ENCODE data around the gene STAP2.
"Not testable (repeated sequence)": the region's sequence is repeated elsewhere in the genome, so short reads cannot be mapped to it uniquely, and the experiment has no call there.

Gene STAP2

DNA sequence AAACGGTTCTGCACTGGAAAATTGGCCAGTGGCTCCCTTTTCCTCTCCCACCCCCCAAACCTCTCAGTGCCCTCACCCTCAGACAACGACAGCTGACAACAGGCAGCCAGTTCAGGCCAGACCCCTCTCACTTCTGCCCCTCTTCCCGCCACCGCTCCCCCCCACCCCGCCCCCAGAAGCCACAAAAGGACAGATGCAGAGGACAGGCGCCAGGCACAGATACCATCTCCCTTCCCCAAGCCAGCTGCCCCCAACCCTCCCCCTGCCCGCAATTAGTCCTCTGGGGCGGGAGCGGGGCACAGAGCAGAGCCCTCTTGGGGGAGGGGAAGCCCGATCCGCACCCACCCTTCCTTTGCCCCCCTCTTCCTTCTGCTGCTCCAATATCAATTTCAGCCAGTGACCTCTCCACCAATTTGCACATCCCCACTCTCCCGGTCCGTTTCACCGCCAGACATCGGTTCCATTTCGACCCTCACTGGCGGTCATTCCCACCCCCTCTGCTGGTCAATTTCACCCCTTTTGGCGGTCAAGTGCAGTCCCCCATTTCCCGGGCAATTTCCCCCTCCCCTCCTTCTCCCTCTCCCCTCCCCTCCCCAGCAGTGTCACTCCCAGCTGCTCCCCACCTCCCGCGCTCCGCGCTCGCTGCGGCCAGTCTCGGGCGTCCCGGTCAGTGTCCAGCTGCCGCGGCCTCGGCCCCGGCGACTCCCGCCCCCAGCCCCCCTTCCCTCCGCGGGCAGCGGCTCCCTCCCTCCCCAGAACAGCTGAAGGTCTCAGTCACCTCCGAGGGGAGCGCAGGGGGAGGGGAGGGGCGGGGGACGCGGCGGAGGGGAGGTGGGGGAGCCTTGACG is 60.0 kb downstream of the STAP2 start, which contains the start of gene SHD:
Gene SHD, plus strand, starts transcription at position 848 of the 848 bp plus-strand sequence. CDS start 798 bp downstream, outside the sequence.
- Histone ChIP-seq H2BK12ac (ENCODE audit: low read length) (no peak within 1 kb of the TSS), H4K8ac (ENCODE audit: low read depth, low read length) (no peak within 1 kb of the TSS), H3K4me3 (ENCODE audit: low read length in 2 of 2) (peak within 1 kb of the TSS; percentile 65 to 69), H2BK5ac (ENCODE audit: low read length) (no peak within 1 kb of the TSS), H2BK120ac (ENCODE audit: low read depth, low read length) (peak within 1 kb of the TSS; percentile 87), H2BK15ac (ENCODE audit: low read length) (peak within 1 kb of the TSS; percentile 58), H3K9ac (ENCODE audit: low read depth, low read length, poor library complexity) (peak within 1 kb of the TSS; percentile 77), H3K4me2 (ENCODE audit: insufficient read depth, low read length, poor library complexity, severe bottlenecking) (peak within 1 kb of the TSS; percentile 71), H2AFZ (ENCODE audit: low read length) (peak within 1 kb of the TSS; percentile 85), H3K4me1 (ENCODE audit: control insufficient read depth in 2 of 2, insufficient read depth in 1 of 2, low read depth in 1 of 2, low read length in 2 of 2) (peaks cover 3 to 14% of the 10 kb centered on the region in 2 donors), H3K4ac (ENCODE audit: low read length) (no peak within 1 kb of the TSS), H3K18ac (ENCODE audit: low read length) (peak within 1 kb of the TSS; percentile 87), H3K14ac (ENCODE audit: low read length) (peak within 1 kb of the TSS; percentile 56), H3K27me3 (ENCODE audit: control insufficient read depth in 3 of 3, insufficient read depth in 3 of 3, low read depth in 1 of 3, low read length in 3 of 3) (peaks cover 0 to 45% (median 12%) of the 10 kb centered on the region in 3 experiments), H3K23ac (ENCODE audit: low read depth, low read length, poor library complexity) (no peak within 1 kb of the TSS), H3K9me3 (replicated peaks in 1 of 2; ENCODE audit: control insufficient read depth in 2 of 2, insufficient read depth in 1 of 2, low read depth in 1 of 2, low read length in 2 of 2) (no peaks in the 10 kb centered on the region), H3K36me3 (replicated peaks in 1 of 2; ENCODE audit: control insufficient read depth in 2 of 2, insufficient read depth in 2 of 2, low read length in 2 of 2) (peaks cover 0 to 8% of the 10 kb centered on the region in 2 donors), H3K27ac (replicated peaks; ENCODE audit: low read length) (no peak within 1 kb of the TSS), H2AK5ac (ENCODE audit: low read depth, low read length) (peak within 1 kb of the TSS; percentile 92), H3K79me1 (ENCODE audit: low read depth, low read length) (no peaks in the 10 kb centered on the region), H4K91ac (ENCODE audit: low read depth, low read length, poor library complexity) (no peak within 1 kb of the TSS)
- no peak for DNase-seq (ENCODE audit: low spot score)
- no CpG with 5 or more reads among the region's 44 CpGs for WGBS, 2 donors (ENCODE audit: extremely low coverage in 2 of 2, insufficient read length in 2 of 2, insufficient replicate concordance in 1 of 2)

DNA sequence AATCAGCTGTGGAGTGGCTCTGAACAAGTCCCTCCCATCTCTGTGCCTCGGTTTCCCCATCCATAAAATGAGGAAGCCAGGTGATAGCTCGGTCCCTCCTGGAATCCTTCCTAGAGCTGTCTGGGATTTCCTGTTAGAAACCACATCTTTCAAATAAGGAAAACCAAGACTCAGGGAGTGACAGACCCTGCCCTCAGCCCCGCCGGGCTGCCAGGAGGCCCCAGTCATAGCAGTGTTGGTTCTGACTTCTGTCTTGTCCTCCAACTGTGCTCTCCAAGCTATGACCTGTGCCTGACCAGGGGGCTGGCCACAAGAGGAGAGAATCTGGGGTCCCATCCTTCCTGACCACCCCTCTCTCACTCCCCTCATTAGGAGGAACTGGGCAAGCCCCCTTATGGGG is 60.6 kb downstream of the STAP2 start:
- Histone ChIP-seq H3K27me3 (ENCODE audit: control insufficient read depth in 3 of 3, insufficient read depth in 3 of 3, low read depth in 1 of 3, low read length in 3 of 3) (peaks cover 0 to 44% (median 12%) of the 10 kb centered on the region in 3 experiments), H2BK15ac (ENCODE audit: low read length) (no peak overlapping the region), H3K9me3 (replicated peaks in 1 of 2; ENCODE audit: control insufficient read depth in 2 of 2, insufficient read depth in 1 of 2, low read depth in 1 of 2, low read length in 2 of 2) (no peaks in the 10 kb centered on the region), H3K4me3 (ENCODE audit: low read length in 2 of 2) (peak overlapping the region in 1 of 2 donors; percentile 65), H3K4ac (ENCODE audit: low read length) (no peak overlapping the region), H3K4me2 (ENCODE audit: insufficient read depth, low read length, poor library complexity, severe bottlenecking) (no peak overlapping the region), H2AK5ac (ENCODE audit: low read depth, low read length) (no peak overlapping the region), H3K18ac (ENCODE audit: low read length) (peak overlapping the region; percentile 76), H3K14ac (ENCODE audit: low read length) (peak overlapping the region; percentile 56), H2BK120ac (ENCODE audit: low read depth, low read length) (no peak overlapping the region), H3K23ac (ENCODE audit: low read depth, low read length, poor library complexity) (no peak overlapping the region), H3K36me3 (replicated peaks in 1 of 2; ENCODE audit: control insufficient read depth in 2 of 2, insufficient read depth in 2 of 2, low read length in 2 of 2) (peaks cover 0 to 5% of the 10 kb centered on the region in 2 donors), H2BK5ac (ENCODE audit: low read length) (no peak overlapping the region), H3K27ac (replicated peaks; ENCODE audit: low read length) (no peak overlapping the region), H2BK12ac (ENCODE audit: low read length) (no peak overlapping the region), H2AFZ (ENCODE audit: low read length) (peak overlapping the region; percentile 85), H3K9ac (ENCODE audit: low read depth, low read length, poor library complexity) (no peak overlapping the region), H3K79me1 (ENCODE audit: low read depth, low read length) (no peaks in the 10 kb centered on the region), H3K4me1 (ENCODE audit: control insufficient read depth in 2 of 2, insufficient read depth in 1 of 2, low read depth in 1 of 2, low read length in 2 of 2) (peaks cover 3 to 14% of the 10 kb centered on the region in 2 donors), H4K91ac (ENCODE audit: low read depth, low read length, poor library complexity) (no peak overlapping the region), H4K8ac (ENCODE audit: low read depth, low read length) (no peak overlapping the region)
- no peak for DNase-seq (ENCODE audit: low spot score)
- WGBS, 2 donors (ENCODE audit: extremely low coverage in 2 of 2, insufficient read length in 2 of 2, insufficient replicate concordance in 1 of 2) = no CpG with 5 or more reads among the region's 4 CpGs

DNA sequence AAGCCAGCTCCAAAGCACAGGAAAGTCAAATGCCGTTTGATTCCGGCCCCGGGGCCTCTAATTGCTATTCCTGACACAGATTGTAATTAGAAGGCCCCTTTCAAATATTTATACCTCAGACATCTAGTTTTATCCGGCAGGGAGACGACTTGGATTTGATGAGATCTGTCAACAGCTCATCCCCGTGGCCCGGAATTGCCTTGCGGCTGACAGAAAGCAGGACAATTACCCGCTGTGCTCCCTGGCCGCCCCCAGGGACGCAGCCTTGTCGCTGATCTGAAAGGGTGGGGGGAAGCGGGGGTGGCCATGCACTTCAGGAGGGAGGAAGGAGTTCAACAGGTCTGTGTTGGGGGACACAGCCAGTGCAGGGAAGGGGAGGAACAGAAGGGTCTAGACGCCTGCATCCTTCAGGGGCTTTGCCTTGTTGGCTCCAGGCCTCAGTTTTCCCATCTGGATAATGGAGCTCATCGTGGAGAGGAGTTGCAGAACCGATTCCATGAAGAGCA is 61.4 kb downstream of the STAP2 start:
- no peak overlapping the region for H2BK5ac ChIP-seq (ENCODE audit: low read length)
- H3K4ac ChIP-seq (ENCODE audit: low read length) = no peak overlapping the region

DNA sequence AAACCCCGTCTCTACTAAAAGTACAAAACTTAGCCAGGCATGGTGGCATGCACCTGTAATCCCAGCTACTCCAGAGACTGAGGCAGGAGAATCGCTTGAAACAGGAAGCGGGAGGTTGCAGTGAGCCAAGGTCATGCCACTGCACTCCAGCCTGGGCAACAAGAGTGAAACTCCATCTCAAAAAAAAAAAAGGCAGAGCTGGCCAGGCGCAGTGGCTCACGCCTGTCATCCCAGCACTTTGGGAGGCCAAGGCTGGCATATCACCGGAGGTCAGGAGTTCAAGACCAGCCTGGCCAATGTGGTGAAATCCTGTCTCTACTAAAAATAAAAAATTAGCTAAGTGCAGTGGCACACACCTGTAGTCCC is 64.3 kb downstream of the STAP2 start:
- H3K4me1 ChIP-seq (ENCODE audit: control insufficient read depth in 2 of 2, insufficient read depth in 1 of 2, low read depth in 1 of 2, low read length in 2 of 2) = peaks cover 3 to 11% of the 10 kb centered on the region in 2 donors
- no CpG with 5 or more reads among the region's 6 CpGs for WGBS, 2 donors (ENCODE audit: extremely low coverage in 2 of 2, insufficient read length in 2 of 2, insufficient replicate concordance in 1 of 2)
- H4K91ac ChIP-seq (ENCODE audit: low read depth, low read length, poor library complexity) = not testable (repeated sequence)

More for the DNA sequence above, 61.4 kb downstream of the STAP2 start:
- H3K4me1 ChIP-seq (ENCODE audit: control insufficient read depth in 2 of 2, insufficient read depth in 1 of 2, low read depth in 1 of 2, low read length in 2 of 2) = peaks cover 3 to 14% of the 10 kb centered on the region in 2 donors
- peak overlapping the region; percentile 65 for H4K8ac ChIP-seq (ENCODE audit: low read depth, low read length)
- H3K79me1 ChIP-seq (ENCODE audit: low read depth, low read length) = no peaks in the 10 kb centered on the region
- H2AK5ac ChIP-seq (ENCODE audit: low read depth, low read length) = no peak overlapping the region
- H2BK120ac ChIP-seq (ENCODE audit: low read depth, low read length) = no peak overlapping the region
- H3K9me3 ChIP-seq (replicated peaks in 1 of 2; ENCODE audit: control insufficient read depth in 2 of 2, insufficient read depth in 1 of 2, low read depth in 1 of 2, low read length in 2 of 2) = no peaks in the 10 kb centered on the region
- no peak overlapping the region for H4K91ac ChIP-seq (ENCODE audit: low read depth, low read length, poor library complexity)
- peak overlapping the region; percentile 64 for H3K18ac ChIP-seq (ENCODE audit: low read length)
- no peak for DNase-seq (ENCODE audit: low spot score)
- H2BK12ac ChIP-seq (ENCODE audit: low read length) = no peak overlapping the region
- H3K27ac ChIP-seq (replicated peaks; ENCODE audit: low read length) = no peak overlapping the region
- H3K23ac ChIP-seq (ENCODE audit: low read depth, low read length, poor library complexity) = peak overlapping the region; percentile 95
- no peaks in the 10 kb centered on the region for H3K36me3 ChIP-seq (replicated peaks in 1 of 2; ENCODE audit: control insufficient read depth in 2 of 2, insufficient read depth in 2 of 2, low read length in 2 of 2)
- H2BK15ac ChIP-seq (ENCODE audit: low read length) = peak overlapping the region; percentile 49
- H3K14ac ChIP-seq (ENCODE audit: low read length) = no peak overlapping the region
- H3K9ac ChIP-seq (ENCODE audit: low read depth, low read length, poor library complexity) = no peak overlapping the region
- no peak overlapping the region for H3K4me3 ChIP-seq (ENCODE audit: low read length in 2 of 2)
- no CpG with 5 or more reads among the region's 16 CpGs for WGBS, 2 donors (ENCODE audit: extremely low coverage in 2 of 2, insufficient read length in 2 of 2, insufficient replicate concordance in 1 of 2)
- H3K27me3 ChIP-seq (ENCODE audit: control insufficient read depth in 3 of 3, insufficient read depth in 3 of 3, low read depth in 1 of 3, low read length in 3 of 3) = peaks cover 0 to 41% (median 12%) of the 10 kb centered on the region in 3 experiments
- no peak overlapping the region for H3K4me2 ChIP-seq (ENCODE audit: insufficient read depth, low read length, poor library complexity, severe bottlenecking)
- H2AFZ ChIP-seq (ENCODE audit: low read length) = no peak overlapping the region

More for the DNA sequence above, 64.3 kb downstream of the STAP2 start:
- not testable (repeated sequence) for H2BK15ac ChIP-seq (ENCODE audit: low read length); H3K36me3 ChIP-seq (replicated peaks in 1 of 2; ENCODE audit: control insufficient read depth in 2 of 2, insufficient read depth in 2 of 2, low read length in 2 of 2); H3K4me3 ChIP-seq (ENCODE audit: low read length in 2 of 2); H3K9ac ChIP-seq (ENCODE audit: low read depth, low read length, poor library complexity); H2BK120ac ChIP-seq (ENCODE audit: low read depth, low read length); H2BK5ac ChIP-seq (ENCODE audit: low read length); H3K14ac ChIP-seq (ENCODE audit: low read length); DNase-seq (ENCODE audit: low spot score); H3K4ac ChIP-seq (ENCODE audit: low read length); H3K4me2 ChIP-seq (ENCODE audit: insufficient read depth, low read length, poor library complexity, severe bottlenecking); H3K9me3 ChIP-seq (replicated peaks in 1 of 2; ENCODE audit: control insufficient read depth in 2 of 2, insufficient read depth in 1 of 2, low read depth in 1 of 2, low read length in 2 of 2); H2AFZ ChIP-seq (ENCODE audit: low read length); H2AK5ac ChIP-seq (ENCODE audit: low read depth, low read length); H3K18ac ChIP-seq (ENCODE audit: low read length); H4K8ac ChIP-seq (ENCODE audit: low read depth, low read length); H3K27ac ChIP-seq (replicated peaks; ENCODE audit: low read length); H3K23ac ChIP-seq (ENCODE audit: low read depth, low read length, poor library complexity); H2BK12ac ChIP-seq (ENCODE audit: low read length); H3K79me1 ChIP-seq (ENCODE audit: low read depth, low read length)
- H3K27me3 ChIP-seq (ENCODE audit: control insufficient read depth in 3 of 3, insufficient read depth in 3 of 3, low read depth in 1 of 3, low read length in 3 of 3) = peaks cover 0 to 16% (median under 1%) of the 10 kb centered on the region in 3 experiments

All from neuronal stem cell (in vitro differentiated cells).